Right forelimb (tissue), 1 donor: Measurements from ENCODE around the gene FREM1.
A peak's percentile ranks its signal among the peaks of the same experiment; 100 is the strongest.

Source experiments
- DNase-seq: peaks from one replicate; pipeline ENCODE4 v3.0.0-alpha.2; 2018

Gene FREM1

DNA sequence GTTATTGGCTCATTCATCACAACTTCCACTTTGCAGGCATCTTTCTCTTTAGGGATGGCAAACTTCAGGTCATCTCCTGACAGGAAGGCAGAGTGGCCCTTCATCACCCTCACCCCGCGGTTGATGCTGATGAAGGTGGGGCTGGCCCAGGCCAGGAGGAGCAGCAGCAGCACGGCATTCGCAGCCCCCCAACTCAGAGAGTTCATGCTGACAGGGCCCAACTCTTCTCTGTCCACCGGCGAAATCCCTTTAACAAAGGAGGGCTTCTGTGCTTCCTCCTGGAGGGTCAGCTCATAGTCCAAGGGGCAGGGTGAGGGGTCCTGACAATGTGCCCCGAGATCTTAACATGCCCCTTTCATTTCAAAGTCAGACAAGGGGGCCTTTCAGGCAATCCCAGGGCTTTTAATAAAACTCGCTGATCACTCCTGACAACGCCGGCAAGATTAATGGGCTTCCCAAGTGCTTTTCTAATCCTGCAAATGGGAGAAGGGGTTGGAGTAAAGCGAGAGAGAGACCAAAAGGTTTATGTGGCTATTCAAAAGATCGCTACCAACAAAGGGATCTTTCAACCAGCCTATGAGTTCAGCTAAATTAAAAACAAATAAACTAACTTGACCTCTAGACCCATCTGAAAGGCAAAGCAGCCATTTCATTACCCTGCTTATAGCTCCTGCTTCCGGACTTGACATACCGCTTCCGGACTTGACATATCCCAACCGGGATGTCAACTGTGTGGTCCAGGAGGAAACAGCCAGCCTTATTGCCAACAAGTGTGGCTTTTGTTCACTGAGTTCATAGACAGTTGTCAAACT is 41.2 kb downstream of the FREM1 start:
- DNase-seq = no peak

DNA sequence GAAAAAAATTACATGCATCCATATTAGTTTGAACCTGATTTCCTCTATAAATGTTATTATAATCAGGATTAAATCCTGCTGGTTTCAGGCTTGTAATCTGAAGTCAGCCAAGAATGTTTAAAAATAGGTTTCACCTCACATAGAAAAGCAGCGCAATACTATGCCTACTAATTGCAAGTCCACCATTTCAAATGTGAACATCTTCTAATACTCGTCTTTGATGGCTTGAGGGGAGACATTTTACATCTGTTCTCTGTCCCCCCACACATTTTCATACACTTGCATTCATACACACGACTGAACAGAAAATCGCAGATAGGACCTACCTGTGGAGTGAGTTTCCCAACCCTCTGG is 41.8 kb downstream of the FREM1 start:
- no peak for DNase-seq

GRCh38 chr9:14866200-14866749 is 44.0 kb downstream of the FREM1 start:
- DNase-seq = no peak

DNA sequence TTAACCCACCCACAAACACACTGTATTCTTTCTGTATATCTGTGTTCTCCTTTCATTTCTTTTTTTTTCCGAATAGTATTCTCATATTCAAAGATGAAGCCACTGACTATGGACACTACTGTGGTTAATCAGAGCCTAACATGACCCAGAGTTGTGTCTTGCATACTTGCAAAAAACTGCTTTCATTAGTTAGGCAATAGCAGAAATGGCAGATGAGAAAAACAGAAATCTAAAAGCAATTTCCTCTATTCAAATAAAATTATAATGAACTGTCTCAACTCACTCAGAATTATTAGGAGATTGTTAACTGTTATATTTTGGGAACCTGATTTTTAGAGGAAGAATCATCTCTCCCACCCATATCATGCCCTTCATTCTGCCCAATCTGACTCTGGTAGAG is 45.9 kb downstream of the FREM1 start:
- DNase-seq = no peak

- no peak for DNase-seq
These were observed 46.8 kb downstream of the FREM1 start for GRCh38 chr9:14863402-14863801.

GRCh38 chr9:14857449-14858305 is 52.6 kb downstream of the FREM1 start:
- no peak for DNase-seq

DNA sequence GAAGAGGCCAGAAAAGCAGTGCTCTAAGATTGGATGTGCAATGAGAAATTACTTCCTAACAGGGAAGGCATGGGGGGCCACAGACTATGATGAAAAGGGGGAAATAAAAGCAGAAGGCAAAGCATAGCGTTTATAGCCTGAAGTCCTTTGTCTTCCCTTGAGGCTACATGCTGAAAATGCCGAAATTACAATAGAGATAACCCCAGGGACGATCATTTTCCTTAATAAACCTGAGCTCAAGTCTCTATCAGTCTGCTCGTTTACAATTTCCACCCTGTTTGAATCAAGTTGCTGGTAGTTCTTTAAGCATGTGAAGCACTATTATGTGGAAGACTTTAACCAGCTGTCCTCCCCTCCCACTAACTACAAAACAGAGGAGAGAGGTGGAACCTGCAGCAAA is 60.4 kb downstream of the FREM1 start:
- DNase-seq = no peak

DNA sequence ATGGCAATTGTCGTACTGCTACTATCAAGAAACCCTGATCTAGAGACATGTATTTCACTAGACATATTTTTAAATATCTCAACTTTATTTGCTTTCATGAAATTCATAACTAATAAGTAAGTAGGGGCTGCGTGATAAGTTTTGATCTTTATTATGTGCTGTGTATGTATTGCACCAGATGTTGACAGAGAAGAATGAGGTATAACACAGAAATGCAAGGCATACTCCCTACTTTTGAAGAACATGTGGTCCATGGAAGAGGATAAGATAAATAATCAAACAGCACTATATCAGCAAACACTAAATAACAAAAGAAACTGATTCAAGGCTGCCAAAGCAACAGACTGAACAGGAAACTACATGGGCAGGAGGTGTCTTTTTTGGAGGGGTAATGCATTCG is 60.9 kb downstream of the FREM1 start:
- no peak for DNase-seq

GRCh38 chr9:14846871-14847311 is 63.3 kb downstream of the FREM1 start:
- DNase-seq = peak; percentile 57

DNA sequence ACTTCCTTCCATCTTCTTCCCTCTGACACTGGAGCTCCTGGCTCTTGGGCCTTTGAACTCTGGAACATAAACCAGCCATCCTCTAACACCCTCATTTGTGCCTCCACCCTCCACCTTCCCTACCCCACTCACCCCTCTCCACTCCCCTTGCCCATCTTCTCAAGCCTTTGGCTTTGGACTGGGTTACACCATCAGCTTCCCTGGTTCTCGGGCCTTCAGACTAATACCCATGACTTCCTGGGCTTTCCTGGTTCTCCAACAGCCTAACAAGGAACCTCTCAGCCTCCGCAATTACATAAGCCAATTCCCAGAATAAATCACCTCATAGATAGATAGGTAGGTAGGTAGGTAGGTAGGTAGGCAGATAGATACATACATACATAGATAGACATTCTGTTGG is 67.1 kb downstream of the FREM1 start:
- no peak for DNase-seq

GRCh38 chr9:14842269-14842668 is 68.0 kb downstream of the FREM1 start:
- DNase-seq = no peak

DNA sequence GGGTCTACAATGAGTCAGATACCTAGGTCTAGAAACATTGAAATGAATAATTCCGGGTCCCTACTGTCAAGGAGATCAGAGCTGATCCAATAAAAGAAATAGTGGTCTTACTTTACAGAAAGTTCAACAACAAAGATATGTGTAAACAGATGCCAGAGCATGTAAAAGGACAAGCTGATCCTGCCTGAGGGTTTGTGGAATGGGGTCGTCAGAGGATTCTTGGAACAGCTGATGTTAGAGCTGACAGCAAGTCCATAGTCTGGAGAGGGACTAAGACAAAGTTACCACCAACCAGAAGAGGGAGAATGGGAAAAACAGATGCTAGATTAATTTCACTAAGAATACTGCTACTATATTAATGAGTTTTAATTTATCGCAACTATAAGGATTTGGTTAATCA is 71.5 kb downstream of the FREM1 start:
- no peak for DNase-seq

DNA sequence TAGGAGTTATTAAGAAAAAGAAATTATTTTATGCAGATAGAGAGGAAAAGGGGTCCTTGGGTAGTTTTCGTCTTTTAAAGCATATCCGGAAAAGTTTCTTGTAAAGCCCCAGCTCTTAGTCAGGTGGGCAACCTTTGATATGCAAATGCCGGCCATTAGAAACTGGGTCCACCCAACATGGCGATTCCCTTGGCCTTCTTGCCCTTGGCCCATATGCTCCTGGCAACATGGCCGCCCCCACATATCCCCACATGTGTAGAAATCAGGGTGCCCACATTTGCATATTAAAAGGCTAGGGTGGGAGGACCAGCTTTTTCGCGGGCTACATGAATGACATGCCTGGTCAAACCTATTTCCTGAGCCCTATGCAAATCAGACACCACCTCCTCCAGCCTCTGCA is 73.3 kb downstream of the FREM1 start:
- DNase-seq = no peak

DNA sequence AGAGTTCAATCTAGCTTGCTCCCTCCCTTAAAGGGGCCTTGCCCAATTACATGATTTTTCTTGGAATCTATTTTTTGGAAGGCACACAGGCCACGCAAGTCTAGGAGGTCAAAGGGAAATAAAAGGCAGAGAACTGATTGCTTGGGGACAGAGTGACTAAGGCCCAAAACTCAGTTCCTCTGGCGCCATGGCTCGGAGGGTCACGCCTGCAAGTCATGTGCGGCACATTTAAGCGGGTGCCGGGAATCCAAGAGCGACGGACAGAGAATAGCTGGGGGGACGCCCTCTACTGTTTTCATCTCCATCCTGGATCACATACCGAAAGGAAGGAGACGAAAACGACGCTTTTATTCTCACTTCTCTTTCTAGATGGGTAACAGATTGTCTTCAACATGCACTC is 78.6 kb downstream of the FREM1 start:
- no peak for DNase-seq

GRCh38 chr9:14831074-14831473 is 79.2 kb downstream of the FREM1 start:
- DNase-seq = no peak

DNA sequence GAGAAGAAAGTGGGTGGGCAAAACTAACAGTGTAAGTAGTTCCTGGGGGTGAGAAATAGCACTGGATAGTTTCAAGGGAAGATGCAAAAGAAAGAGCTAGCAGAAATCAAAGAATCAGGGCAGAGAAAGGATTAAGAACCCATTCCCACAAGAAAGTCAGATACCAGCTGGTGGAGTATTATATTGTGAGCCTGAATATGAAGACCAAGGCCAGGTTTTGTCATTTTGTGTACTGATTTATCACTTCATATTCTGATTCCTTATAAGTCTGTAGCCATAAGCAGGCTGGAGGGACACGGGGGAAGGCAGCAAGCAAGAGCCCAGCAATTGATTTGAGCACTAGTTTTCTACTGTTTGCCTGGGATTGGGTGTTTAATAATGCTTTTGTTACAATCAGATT is 80.2 kb downstream of the FREM1 start:
- DNase-seq = no peak

DNA sequence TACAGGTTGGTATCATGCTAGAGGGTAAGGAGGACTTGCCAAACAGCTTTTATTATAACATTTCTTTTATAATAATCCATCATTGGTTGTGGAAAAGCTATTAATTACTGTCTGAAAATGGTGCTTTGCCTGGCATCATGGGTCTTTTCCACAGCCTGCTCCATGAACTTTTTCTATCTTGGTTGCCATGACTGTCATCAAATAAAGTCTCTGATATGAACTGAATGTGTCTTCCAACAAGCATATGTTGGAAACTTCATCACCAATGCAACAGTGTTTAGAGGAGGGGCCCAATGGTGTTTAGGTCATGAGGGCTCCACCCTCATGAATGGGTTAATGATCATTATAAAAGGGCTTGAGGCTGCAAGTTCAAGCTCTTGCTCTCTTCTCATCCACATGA is 81.0 kb downstream of the FREM1 start:
- no peak for DNase-seq

DNA sequence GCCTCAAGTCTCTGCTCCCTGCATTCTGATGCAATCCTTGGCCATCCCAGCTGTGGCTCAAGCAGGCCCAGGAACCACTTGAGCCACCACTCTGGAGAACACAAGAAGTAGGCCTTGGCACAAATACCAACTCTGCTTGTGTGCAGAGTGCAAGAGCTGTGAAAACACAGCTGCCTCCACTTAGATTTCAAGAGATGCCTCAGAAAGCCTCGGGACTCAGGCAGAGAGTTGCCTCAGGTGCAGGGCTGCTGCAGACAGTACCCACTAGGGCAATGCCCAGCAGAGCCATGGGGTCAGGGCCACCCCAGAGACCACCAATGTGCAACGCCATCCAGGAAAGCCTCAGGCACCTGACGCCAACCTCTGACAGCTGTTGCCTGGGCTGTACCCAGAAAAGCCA is 82.4 kb downstream of the FREM1 start:
- no peak for DNase-seq

DNA sequence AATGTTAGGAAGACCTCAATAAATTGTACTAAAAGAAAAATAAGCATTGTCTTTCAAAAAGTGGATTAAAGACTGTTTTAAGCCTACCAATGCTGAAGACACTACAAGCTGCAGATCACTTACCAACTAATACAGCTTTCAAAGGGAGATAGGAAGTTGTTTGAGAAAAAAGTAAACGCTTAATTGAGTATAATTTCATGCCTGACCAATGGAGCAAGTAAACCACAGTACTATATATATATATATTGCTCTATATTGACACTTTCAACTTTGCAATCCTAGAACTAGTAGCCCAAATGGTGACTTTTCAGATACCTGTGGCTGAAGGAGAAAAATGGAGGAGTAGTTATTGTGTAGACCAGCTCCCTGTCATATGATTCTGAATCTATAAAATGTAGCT is 85.7 kb downstream of the FREM1 start:
- no peak for DNase-seq

- DNase-seq = no peak
These were observed 86.4 kb downstream of the FREM1 start for GRCh38 chr9:14823800-14824199.

DNA sequence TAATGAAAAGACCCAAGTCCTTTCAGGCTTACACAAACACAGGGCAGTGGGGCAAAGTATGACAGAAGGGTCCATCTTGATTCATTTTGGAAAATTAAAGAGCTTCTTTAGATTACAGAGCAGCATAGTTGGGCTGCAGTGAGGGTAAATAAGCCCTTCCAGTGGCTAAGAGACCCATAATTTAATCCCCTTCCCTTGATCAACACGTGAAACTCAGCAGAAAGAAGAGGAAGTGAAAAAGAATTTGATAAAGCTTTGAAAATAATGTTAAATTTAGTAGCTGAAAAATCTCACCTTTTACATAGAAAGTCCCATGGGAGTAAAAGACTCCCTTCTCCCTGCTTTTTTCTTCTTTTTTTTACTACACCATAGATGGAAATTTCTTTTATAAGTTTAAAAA is 87.6 kb downstream of the FREM1 start:
- DNase-seq = no peak

- DNase-seq = no peak
These were observed 91.0 kb downstream of the FREM1 start for GRCh38 chr9:14819183-14819582.

- DNase-seq = no peak
These were observed 96.0 kb downstream of the FREM1 start for GRCh38 chr9:14814249-14814628.
